A549 (cell line): ENCODE results near the gene MCOLN2. TPM values are rescaled to one million over a fixed set of nuclear protein-coding genes. Genes with fewer than 3 reads are reported as not detected.

ENCODE experiments used
- ATAC-seq, 2 experiments: fragments of 200-7000 bp in 1 of 2; fragments of >200 bp in 1 of 2; cut with Nextera tagmentation in 1 of 2; cut with Tn5 transposase in 1 of 2; 3 replicates each; pipeline versions ENCODE4 v1.8.0 to v1.9.1; 2018 to 2020; ENCODE audit warnings: mild to moderate bottlenecking in 1 of 2, moderate library complexity in 1 of 2
- CTCF ChIA-PET: fragments of 300-600 bp; sonication (Branson Sonifier 250); formaldehyde crosslinking; extraction: SDS; loops from one replicate; lab custom pipeline; 2021; ENCODE audit warnings: antibody characterized with exemption, inconsistent platforms; lab: Yijun Ruan, JAX
- POLR2A ChIA-PET: fragments of 350-600 bp; formaldehyde crosslinking; extraction: SDS; loops from one replicate; lab custom pipeline; 2021; ENCODE audit warnings: antibody characterized with exemption, inconsistent platforms; lab: Yijun Ruan, JAX
- DNase-seq, 2 experiments: peaks; one replicate each; pipeline versions ENCODE4 v3.0.0 to v3.0.0-alpha.2; 2011 to 2016; ENCODE audit warnings: low read depth in 1 of 2, low spot score in 1 of 2
- FAIRE-seq: peaks from 2 replicates; lab custom pipeline; 2011; peaks lifted over from hg19 to GRCh38; lab: Jason Lieb, UNC
- H3K27ac ChIP-seq, 2 experiments: fragments of >200 bp; sonication (Bioruptor Twin); formaldehyde crosslinking; 3 replicates each; pipeline ENCODE4 v1.5.1; 2016 to 2017
- H3K4me1 ChIP-seq: fragments of >200 bp; sonication (Bioruptor Twin); formaldehyde crosslinking; 3 replicates; pipeline ENCODE4 v1.6.1; 2016
- H3K4me2 ChIP-seq: fragments of >200 bp; sonication (Bioruptor Twin); formaldehyde crosslinking; 3 replicates; pipeline ENCODE4 v1.6.1; 2016
- H3K4me3 ChIP-seq: fragments of >200 bp; sonication (Bioruptor Twin); formaldehyde crosslinking; 3 replicates; pipeline ENCODE4 v1.5.1; 2016
- H3K9me3 ChIP-seq: fragments of >200 bp; sonication (Bioruptor Twin); formaldehyde crosslinking; 3 replicates; pipeline ENCODE4 v1.6.1; 2016
- BHLHE40 ChIP-seq: IDR thresholded peaks from 2 replicates; pipeline ENCODE4 v1.6.1; 2012; ENCODE audit warnings: low read depth, low read length, inconsistent platforms
- E2F6 ChIP-seq: IDR thresholded peaks from 2 replicates; pipeline ENCODE4 v1.6.1; 2012; ENCODE audit warnings: low read depth, borderline replicate concordance
- ELK1 ChIP-seq: fragments of 150-350 bp; IDR thresholded peaks from 2 replicates; pipeline ENCODE4 v1.6.1; 2014; ENCODE audit warnings: low read depth, mild to moderate bottlenecking, low read length
- FOXS1 ChIP-seq: fragments of 250-450 bp; sonication (Bioruptor Pico); IDR thresholded peaks from 2 replicates; pipeline ENCODE4 v1.5.0; 2020; ENCODE audit warnings: mild to moderate bottlenecking, moderate library complexity
- HDAC2 ChIP-seq: fragments of 200-600 bp; sonication (generic); IDR thresholded peaks from 2 replicates; pipeline ENCODE4 v1.6.1; 2016
- HOXB5 ChIP-seq: fragments of 250-450 bp; sonication (Bioruptor Pico); IDR thresholded peaks from 2 replicates; pipeline ENCODE4 v1.5.0; 2020; ENCODE audit warnings: mild to moderate bottlenecking, moderate library complexity
- JUN ChIP-seq, 2 experiments: fragments of >200 bp; sonication (Bioruptor Twin); formaldehyde crosslinking; IDR thresholded peaks; 2 replicates in 1 of 2; 3 replicates in 1 of 2; pipeline ENCODE4 v1.6.1; 2016 to 2017
- MYC ChIP-seq: IDR thresholded peaks from 2 replicates; pipeline ENCODE4 v1.6.1; 2012; ENCODE audit warnings: mild to moderate bottlenecking, inconsistent platforms, low read length, improper control_type of control experiment, borderline replicate concordance
- PHF8 ChIP-seq: fragments of 200-600 bp; sonication (generic); IDR thresholded peaks from 2 replicates; pipeline ENCODE4 v1.6.1; 2016; ENCODE audit warnings: low read depth, mild to moderate bottlenecking, antibody characterized with exemption, moderate library complexity, borderline replicate concordance
- POLR2A ChIP-seq: IDR thresholded peaks from 2 replicates; pipeline ENCODE4 v1.6.1; 2012; ENCODE audit warnings: mild to moderate bottlenecking, low read length
- RARB ChIP-seq: fragments of 250-450 bp; sonication (Bioruptor Pico); IDR thresholded peaks from 2 replicates; pipeline ENCODE4 v1.8.0; 2021; ENCODE audit warnings: mild to moderate bottlenecking, moderate library complexity
- REST ChIP-seq: fragments of 200-600 bp; sonication (generic); IDR thresholded peaks from 2 replicates; pipeline ENCODE4 v1.6.1; 2016; ENCODE audit warnings: antibody characterized with exemption, mild to moderate bottlenecking, moderate library complexity
- SREBF2 ChIP-seq: fragments of 450-650 bp; IDR thresholded peaks from 2 replicates; pipeline ENCODE4 v1.6.1; 2014; ENCODE audit warnings: mild to moderate bottlenecking, moderate library complexity
- TFCP2L1 ChIP-seq: fragments of 250-450 bp; sonication (Bioruptor Pico); IDR thresholded peaks from 2 replicates; pipeline ENCODE4 v1.5.0; 2021; ENCODE audit warnings: mild to moderate bottlenecking
- ZFP36 ChIP-seq: fragments of 450-650 bp; IDR thresholded peaks from 2 replicates; pipeline ENCODE4 v1.6.1; 2014; ENCODE audit warnings: borderline replicate concordance; ENCODE audit not compliant: partially characterized antibody
- WGBS: methylation state at CpG from one replicate; pipeline ENCODE4 v1.1.6; 2017; ENCODE audit errors: missing lambda C conversion rate; 5-methylcytosine and 5-hydroxymethylcytosine counted together
- polyA plus RNA-seq, 4 experiments: library from polyadenylated mRNA; depleted of rRNA in 3 of 4; stranded (reverse); fragments of >200 nt; fragmentation: RNase III in 1 of 4; extraction: RNeasy Plus Mini Kit Qiagen cat#74134 plus additional on column Dnase treatment in 1 of 4; gene quantifications; 2 replicates in 3 of 4; 3 replicates in 1 of 4; pipeline ENCODE4 v1.2.3, GENCODE V29; 2011 to 2017
- TF ChIP-seq, protein P1 (sequence below): fragments of >200 bp; sonication (Bioruptor Twin); formaldehyde crosslinking; IDR thresholded peaks from 2 replicates; pipeline ENCODE4 v1.6.1; 2016
- TF ChIP-seq, protein P2 (sequence below): fragments of 250-450 bp; sonication (Bioruptor Pico); IDR thresholded peaks from 2 replicates; pipeline ENCODE4 v1.5.0; 2020; ENCODE audit warnings: low read depth, mild to moderate bottlenecking, moderate library complexity

The MCOLN2 gene
- polyA plus RNA-seq, 2 of the 4 experiments (the other 2 are of a cell fraction), result 3.1 to 4.6 TPM

DNA sequence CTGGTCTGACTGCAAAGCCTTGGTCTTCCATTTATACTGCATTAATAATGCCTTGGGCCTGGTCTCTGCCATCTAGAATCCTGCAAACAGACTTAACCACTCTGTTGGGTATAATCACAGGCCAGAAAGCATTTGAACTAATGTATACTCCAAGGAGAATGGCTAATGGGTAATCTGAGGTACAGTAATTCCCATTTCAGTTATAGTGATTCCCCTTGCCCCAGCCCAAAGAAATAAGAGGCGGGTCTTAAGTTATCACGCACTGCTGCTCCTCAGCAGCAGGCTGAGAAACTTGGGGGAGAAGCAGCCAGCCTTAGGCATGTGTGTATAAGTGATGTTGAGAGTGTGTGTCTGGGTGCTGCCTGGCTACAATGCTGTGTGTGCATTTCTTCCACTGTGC, 106.3 kb downstream of the MCOLN2 start:
- no peak overlapping the region for H3K27ac ChIP-seq
- no peak for FAIRE-seq

DNA sequence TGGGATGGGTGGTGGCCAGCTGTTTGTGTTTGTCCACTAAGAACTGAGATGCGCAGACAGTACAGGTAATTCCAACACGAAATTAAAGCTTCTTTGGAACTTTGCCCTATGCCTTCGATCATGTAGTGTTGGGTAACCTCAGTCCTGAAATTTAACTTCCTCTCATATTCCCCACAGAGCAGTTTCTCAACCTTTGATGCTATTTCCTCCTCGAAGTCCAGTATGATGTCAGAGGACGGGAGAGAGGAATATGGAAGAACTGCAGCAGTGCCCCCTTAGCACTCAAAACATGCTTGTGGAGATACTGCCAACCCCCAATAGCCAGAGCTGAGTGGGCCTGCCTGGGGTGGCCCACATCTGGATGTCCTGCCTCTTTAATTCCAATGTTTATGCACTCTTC, 107.5 kb downstream of the MCOLN2 start:
- DNase-seq, result no peak
- CTCF ChIA-PET, result interaction anchor here (1.1 kb wide), 1 partner anchor 47 kb away, joined by 3 read pairs; no protein-coding TSS in a partner anchor

More for the DNA sequence above, 106.3 kb downstream of the MCOLN2 start:
- Histone ChIP-seq H3K4me3 (no peak overlapping the region), H3K4me1 (no peaks in the 10 kb centered on the region), H3K9me3 (no peaks in the 10 kb centered on the region), H3K4me2 (no peak overlapping the region)
- 61% methylated on average over 2 of the region's 2 CpGs for WGBS
- ChIA-PET POLR2A (no interaction called here), CTCF (no interaction called here)
- ATAC-seq, result no peak
- DNase-seq, result no peak
- TF ChIP-seq ELK1 (no peak), HDAC2 (no peak), BHLHE40 (no peak), E2F6 (no peak)
- TF ChIP-seq, protein P1, sequence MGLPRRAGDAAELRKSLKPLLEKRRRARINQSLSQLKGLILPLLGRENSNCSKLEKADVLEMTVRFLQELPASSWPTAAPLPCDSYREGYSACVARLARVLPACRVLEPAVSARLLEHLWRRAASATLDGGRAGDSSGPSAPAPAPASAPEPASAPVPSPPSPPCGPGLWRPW, result no peak

GRCh38 chr1:84888753-84889152, 108.2 kb downstream of the MCOLN2 start:
- CTCF ChIA-PET, result interaction anchor here (1.1 kb wide), 1 partner anchor 48 kb away, joined by 3 read pairs; no protein-coding TSS in a partner anchor
- DNase-seq, result no peak
- no peak for ATAC-seq
- TF ChIP-seq HOXB5 (CRISPR knock-in tag), result no peak
- TF ChIP-seq PHF8, result no peak
- TF ChIP-seq FOXS1, result no peak
- no peak for TF ChIP-seq RARB (CRISPR knock-in tag)
- TF ChIP-seq, protein P2, sequence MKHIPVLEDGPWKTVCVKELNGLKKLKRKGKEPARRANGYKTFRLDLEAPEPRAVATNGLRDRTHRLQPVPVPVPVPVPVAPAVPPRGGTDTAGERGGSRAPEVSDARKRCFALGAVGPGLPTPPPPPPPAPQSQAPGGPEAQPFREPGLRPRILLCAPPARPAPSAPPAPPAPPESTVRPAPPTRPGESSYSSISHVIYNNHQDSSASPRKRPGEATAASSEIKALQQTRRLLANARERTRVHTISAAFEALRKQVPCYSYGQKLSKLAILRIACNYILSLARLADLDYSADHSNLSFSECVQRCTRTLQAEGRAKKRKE (CRISPR knock-in tag), result no peak
- TF ChIP-seq, protein P1, result no peak
- TF ChIP-seq JUN (IDR thresholded peaks at IDR 0.05), result no peak
- TF ChIP-seq SREBF2, result no peak
- TF ChIP-seq MYC, result no peak
- TF ChIP-seq ZFP36, result no peak
- no peak for TF ChIP-seq REST
- H3K9me3 ChIP-seq, result no peaks in the 10 kb centered on the region
- H3K4me2 ChIP-seq, result no peak overlapping the region
- H3K4me1 ChIP-seq, result no peaks in the 10 kb centered on the region
- POLR2A ChIA-PET, result no interaction called here
- FAIRE-seq, result no peak
- H3K27ac ChIP-seq, result no peak overlapping the region
- no peak overlapping the region for H3K4me3 ChIP-seq

More for the DNA sequence above, 107.5 kb downstream of the MCOLN2 start:
- H3K4me3 ChIP-seq, result no peak overlapping the region
- POLR2A ChIA-PET, result no interaction called here
- TF ChIP-seq TFCP2L1, result no peak
- TF ChIP-seq POLR2A, result no peak
- H3K27ac ChIP-seq, result no peak overlapping the region
- ATAC-seq, result no peak
- FAIRE-seq, result no peak
- H3K4me2 ChIP-seq, result no peak overlapping the region
- no peaks in the 10 kb centered on the region for H3K9me3 ChIP-seq
- WGBS, result 58% methylated on average over 5 of the region's 5 CpGs
- no peaks in the 10 kb centered on the region for H3K4me1 ChIP-seq
